Measurements from ENCODE around the gene ADCY1.

Gene ADCY1

DNA sequence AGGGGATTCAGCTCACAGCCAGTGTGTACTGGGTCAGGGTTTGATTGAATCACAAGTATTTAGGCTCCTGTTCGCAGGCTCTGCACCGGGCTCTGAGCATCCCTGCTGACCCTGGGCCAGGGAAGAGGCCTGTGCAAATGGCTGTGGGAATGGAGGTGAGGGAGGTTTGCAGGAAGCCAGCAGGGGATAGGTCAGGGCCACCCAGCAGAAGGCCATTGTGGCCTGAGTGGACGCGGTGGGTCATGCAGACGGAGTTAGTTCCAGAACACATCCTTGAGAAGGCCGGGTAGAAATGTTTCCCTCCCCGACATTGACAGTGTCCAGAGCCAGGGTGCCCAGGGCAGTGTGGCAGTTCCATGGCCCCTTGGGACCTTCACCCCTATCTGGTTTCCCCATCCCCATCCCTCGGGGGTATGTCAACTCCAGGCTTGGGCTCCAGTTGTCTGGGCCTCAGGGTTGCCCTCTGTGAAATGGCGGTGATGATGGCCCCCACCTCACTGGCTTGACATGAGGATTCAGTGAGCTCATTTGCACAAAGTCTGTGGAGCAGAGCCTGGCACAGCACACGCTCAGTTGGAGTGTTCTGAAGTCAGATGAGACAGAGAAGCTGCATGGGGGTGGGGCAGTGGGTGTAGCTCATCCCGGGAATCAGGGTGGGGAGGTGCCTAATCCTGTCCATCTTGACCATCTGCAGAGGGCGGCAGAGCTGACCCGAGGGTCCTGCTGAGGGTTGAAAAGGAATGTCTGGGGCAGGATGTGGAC is 107.6 kb downstream of the ADCY1 start:
- DNase-seq, result no peak

DNA sequence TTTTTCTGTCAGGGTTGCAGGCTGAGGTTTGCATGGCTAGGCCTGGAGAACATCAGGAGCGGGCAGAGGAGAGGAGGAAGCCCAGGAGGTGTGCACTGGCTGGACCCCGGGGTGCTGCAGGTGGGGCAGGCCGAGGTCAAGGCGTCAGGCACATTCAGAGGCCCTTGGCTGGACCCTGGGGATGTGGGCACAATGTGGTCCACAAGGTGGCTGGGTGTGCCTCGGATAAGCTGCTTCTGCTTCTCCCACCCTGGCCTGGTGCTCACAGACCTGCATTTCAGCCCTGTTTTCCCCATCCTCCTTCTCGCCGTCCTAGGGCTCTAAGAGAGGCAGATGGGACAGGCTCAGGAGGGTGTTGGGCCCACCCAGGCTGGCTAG is 108.2 kb downstream of the ADCY1 start:
- DNase-seq, result no peak

DNA sequence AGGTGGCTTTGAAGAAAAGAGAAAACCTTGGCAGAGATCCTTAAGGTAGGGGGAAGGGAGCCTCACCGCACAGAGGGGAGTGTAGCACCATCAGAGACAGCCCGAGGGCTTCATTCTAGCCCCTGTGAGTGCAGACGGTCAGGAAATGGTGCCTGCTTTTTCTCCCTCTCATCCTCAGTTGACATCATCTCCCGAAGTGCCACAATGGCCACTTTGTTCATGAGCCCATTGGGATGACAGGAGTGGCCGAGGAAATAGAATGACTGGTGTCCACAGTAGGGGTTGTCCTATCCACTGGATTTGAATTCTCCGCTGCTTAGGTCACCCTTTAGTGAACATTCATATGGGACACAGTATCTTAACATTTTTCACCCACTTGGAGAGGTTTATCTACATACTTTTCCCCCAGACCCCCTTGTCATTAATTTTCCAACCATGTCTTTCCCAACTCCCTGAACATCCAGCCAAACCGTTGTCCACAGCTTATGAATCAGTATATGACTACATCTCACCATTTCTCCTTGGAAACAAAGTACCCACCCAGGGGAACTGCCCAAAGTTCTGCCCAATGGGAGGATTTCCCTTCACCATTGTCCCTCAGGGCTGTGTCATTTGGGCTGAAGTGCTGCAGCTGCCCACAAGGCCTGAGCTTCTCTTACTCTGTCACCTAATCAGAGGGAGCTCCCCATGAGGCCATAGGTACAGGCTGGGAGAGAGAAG is 108.8 kb downstream of the ADCY1 start:
- DNase-seq, result no peak

- no peak for DNase-seq
Observed at GRCh38 chr7:45683556-45684148, 109.5 kb downstream of the ADCY1 start.

GRCh38 chr7:45684910-45685618 is 110.9 kb downstream of the ADCY1 start:
- DNase-seq, result no peak

DNA sequence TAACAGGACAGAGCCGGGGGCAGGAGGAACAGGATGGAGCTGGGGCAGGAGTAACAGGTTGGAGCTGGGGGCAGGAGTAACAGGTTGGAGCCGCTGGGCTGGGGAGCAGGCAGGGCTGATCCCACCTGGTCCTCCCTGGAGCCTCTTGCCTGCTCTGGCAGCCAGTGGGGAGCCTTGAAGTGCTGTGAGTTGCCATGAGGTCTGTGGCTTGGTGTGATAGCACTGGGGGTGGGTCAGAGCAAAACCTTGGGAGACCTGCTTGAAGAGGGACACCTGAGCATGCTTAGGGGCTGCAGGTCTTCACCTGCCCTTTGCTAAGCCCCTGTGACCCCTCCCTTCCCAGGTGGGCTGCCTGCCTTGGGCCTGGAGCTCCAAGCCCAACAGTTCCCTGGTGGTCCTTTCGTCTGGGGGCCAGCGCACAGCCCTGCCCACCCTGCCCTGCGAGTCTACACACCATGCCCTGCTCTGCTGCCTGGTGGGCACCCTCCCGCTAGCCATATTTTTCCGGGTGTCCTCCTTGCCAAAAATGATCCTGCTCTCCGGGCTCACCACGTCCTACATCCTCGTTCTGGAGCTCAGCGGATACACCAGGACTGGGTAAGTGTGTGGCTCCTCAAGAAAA is 111.6 kb downstream of the ADCY1 start:
- no peak for DNase-seq

DNA sequence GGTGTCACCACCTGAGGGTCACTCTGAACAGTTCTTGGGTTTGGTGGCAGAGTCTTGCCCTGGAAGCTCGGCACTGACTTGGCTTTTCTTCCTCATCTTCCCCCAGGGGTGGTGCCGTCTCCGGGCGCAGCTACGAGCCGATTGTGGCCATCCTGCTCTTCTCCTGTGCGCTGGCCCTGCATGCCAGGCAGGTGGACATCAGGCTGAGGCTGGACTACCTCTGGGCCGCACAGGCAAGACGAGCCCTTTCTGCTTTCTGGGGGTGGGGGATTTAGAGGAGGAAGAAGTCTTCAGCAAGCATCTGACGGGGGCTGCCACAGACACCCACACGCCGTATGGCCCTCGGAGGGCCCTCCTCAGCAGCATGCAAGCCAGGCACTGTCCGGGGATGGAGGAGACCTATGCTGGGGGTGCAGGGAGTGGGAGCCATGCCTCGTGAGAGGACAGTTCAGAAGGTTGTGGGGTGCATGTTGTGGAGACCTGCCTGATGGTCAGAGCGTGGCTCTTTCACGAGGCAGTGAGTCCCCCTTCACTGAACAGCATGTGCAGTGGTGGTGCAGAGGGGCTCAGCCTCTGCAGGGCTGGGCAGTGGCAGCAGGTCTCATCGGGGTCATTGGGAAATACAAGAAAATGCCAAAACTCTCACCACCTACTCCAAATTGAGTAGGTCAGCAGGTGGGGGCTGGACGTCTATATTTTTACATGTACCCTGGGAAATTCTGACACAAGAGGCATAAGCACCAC is 112.4 kb downstream of the ADCY1 start:
- DNase-seq, result no peak

- no peak for DNase-seq
Observed at GRCh38 chr7:45687185-45687560, 113.0 kb downstream of the ADCY1 start.

DNA sequence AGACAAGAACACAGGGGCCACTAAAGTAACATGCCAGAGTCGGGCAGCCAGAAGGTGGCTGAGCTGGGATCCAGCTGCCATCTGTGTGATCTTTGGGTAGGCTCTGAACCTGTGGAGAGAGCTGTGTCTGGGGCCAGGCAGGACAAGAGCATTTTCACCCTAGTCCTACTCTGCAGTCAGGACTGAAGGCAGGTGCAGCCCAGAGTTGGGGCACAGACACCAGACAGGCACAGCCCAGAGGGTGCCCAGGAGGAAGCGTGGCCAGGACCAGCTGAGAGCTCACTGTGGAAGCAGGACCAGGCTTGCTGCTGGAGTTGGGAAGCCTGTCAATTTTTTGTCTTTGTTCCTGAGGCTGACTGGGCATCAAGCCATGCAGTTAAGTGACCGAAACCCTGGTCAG is 113.6 kb downstream of the ADCY1 start:
- DNase-seq, result no peak

GRCh38 chr7:45688382-45688781 is 114.2 kb downstream of the ADCY1 start:
- no peak for DNase-seq

DNA sequence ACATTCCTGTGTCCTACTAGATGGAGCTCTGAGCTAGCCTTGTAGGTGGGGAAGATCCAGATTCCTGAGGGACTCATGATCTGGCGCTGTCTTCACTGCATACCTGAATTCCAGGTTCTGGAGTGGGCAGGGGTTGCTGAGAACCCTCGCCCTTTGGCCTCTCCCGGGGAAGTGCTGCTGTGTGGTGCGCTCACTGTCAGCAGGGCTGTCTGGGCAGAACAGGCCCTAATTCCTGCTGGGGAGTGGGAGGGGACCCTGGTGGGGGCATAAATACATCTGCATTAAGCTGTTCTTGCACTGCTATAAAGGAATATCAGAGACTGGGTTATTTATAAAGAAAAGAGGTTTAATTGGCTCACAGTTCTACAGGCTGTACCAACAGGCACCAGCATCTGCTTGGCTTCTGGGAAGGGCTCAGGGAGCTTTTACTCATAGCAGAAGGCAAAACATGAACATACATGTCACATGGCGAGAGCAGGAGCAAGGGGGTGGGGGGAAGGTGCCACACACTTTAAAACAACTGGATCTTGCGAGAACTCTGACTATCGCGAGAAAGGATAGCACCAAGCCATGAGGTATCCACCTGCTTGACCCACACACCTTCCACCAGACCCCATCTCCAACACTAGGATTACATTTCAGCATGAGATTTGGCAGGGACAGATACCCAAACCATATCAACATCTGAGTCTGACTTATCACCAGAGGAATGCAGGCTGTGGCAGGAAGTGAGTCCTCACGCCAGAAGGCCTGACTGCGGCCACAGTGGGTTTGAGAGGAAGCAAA is 115.0 kb downstream of the ADCY1 start:
- DNase-seq, result no peak

DNA sequence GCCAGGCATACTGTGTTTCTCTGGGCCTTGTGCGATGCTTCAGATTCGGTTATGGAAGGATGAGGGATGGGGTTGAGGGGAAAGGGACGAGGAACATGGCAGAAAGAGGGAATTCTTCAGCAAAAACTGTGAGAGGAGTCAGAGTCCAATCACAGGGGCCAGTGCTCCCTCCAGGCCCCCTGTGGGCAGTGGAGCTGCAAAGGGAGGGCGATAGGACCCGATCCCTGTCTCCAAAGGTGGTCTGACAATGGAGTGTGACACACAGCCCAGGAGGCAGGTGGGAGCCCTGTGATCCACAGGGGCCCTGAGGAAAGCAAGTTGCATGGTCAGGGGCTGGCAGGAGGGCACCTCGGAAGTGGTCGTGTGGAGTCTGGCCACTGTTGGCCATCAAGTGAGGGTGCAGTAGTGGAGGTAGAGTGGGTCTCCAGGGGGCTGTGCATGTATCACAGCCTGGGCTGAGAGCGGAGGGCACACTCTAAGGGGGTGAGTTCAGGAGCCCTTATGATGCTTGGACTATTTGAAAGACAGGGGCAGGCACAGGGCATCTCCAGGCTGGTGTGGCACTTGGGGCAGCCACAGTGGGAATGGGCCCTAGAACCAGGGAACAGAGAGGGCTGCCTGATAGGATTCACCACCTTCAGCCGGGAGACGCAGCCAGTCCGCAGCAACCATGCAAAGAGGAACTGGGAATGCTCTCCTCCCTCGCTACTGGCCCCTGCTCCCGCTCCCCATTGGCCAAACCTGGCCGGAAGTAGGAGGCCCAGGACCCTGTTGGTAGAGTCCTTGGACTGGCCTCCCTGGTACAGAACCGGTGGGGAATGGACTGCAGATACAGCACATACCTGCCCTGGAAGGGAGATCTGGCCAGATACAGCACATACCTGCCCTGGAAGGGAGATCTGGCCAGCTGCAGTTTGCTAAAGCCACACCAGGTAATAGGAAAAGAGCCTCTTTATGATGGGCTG is 115.9 kb downstream of the ADCY1 start:
- no peak for DNase-seq

- DNase-seq, result no peak
Observed at GRCh38 chr7:45690762-45691150, 116.6 kb downstream of the ADCY1 start.

DNA sequence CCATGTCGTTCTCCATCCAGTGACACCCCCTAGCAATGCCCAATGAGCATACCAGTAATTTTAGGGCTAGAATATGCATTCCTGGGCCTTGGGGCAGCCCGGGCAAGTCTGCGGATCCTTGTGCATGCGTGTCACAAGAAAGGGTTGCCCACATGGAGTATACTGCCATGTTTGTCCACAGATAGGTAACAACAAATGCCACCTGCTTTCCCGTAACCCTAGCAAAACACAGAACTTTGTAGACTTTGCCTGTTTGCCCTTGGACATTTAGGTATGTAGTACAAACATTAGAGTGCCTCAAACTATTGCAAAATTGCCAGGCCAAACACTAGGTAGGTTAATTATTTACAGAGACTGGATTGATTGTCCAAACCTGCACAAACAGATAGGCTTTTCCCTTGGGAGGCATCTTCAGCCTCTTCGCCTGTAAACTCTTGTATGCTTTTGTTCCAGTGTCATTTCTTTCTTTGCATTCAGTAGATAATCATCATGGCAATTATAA is 117.0 kb downstream of the ADCY1 start:
- DNase-seq, result no peak

DNA sequence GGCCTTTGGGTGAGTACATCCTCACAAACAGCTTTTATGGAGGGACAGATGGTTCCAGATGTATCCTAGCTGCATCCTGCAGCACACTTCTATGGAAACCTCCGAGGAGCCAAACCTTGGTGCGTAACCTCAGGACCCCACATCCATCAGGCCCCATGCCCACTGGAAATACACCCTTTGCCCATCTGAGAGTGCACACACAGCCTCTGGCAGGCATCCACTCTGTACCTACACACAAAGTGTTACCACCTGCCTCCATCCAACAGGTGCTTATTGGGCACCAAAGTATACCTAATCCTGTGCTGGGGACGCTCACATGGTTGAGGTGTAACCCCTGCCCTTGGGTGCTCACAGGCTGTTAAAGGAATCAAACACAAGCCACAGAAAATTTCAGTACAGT is 117.9 kb downstream of the ADCY1 start:
- no peak for DNase-seq

DNA sequence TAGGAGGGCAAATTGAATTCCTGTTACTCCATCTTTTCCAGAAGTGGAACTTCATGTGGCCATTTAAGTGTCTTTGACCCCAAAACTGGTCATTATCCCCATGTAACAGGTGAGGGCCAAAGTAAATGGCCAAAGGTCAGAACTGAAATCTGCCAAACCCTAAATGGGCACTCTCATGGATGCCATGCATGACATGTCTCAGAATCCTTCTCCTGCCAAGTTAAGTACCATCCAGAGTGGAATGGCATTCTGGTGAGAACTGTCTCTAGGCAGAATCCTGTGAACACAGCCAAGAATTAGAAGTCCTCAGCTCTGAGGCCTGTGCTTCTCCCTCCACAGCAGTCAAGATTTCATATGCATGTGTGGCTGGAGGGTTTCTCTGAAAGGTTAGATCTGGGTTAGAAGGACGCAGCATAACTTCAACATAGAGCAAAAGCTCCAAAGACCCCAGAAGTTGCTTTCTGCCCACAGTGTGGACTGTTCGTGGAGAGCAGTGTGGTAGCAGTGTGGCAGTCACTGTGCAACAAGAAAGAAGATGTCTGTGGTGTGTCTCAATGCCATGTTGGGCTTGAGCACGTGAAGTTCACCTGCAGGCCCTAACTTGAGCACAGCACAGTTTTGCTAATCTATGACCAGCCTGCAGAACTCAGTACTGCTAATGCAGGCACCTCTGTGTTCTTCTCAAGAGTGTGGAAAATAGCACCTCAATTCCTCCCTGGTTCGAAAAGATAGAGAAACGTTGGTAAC is 121.3 kb downstream of the ADCY1 start:
- DNase-seq, result no peak

- no peak for DNase-seq
Observed at GRCh38 chr7:45696476-45696875, 122.3 kb downstream of the ADCY1 start.

GRCh38 chr7:45697576-45698136 is 123.5 kb downstream of the ADCY1 start:
- DNase-seq, result no peak
